SIG-M5 treated with dmso at 0.1 percent for 504 hours (cell line): Measurements from ENCODE around the gene TNRC6C.

Experiments used
- DNase-seq: peaks from one replicate; lab custom pipeline; 2025; ENCODE audit not compliant: unreplicated experiment; lab: John Stamatoyannopoulos, UW

The TNRC6C gene

GRCh38 chr17:77957857-77958715, at the start of gene TNRC6C:
TSS of gene TNRC6C (plus strand) at chr17:77958703. CDS start at chr17:78004207, 45,504 bp downstream.
- peak; percentile 99 for DNase-seq

DNA sequence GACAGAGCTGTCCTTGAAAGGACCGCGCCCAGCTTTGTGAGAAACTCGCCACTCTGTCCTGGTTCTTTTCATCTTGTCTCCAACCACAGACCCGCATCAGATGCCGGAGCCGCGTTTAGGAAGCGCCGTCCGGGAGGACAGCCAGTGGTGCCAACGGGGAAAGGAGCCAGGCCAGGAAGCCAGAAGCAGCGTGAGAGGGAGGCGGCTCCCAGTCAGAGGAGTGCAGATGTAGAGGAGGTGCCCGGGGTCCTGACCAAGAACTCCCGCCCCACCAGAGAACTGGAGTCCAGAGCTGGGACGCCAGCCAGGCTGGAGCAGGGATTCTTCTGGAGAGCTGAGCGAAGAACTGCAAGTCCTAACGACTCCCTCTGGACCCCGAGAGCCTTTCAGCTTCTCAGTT, 49.3 kb upstream of the TNRC6C start:
- DNase-seq = no peak

DNA sequence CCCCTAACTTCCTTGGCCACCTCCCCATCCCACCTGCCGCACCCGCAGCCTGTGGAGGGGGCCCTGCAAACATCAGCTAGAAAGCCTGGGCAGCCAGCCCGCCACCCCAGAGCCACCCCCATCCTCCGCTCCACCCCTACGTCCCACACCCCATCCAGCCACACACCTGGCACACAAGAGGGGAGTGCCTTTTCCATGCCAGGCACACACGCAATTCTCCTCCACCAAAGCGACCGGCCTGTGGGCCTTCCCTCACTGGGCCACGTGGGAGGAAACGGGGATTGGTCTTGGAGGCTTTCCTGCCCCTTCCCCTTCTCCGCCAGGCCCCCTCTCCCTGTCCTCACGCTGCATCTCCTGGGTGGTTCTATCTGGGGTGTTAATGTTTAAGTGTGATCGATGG, 48.7 kb upstream of the TNRC6C start:
- DNase-seq = no peak

DNA sequence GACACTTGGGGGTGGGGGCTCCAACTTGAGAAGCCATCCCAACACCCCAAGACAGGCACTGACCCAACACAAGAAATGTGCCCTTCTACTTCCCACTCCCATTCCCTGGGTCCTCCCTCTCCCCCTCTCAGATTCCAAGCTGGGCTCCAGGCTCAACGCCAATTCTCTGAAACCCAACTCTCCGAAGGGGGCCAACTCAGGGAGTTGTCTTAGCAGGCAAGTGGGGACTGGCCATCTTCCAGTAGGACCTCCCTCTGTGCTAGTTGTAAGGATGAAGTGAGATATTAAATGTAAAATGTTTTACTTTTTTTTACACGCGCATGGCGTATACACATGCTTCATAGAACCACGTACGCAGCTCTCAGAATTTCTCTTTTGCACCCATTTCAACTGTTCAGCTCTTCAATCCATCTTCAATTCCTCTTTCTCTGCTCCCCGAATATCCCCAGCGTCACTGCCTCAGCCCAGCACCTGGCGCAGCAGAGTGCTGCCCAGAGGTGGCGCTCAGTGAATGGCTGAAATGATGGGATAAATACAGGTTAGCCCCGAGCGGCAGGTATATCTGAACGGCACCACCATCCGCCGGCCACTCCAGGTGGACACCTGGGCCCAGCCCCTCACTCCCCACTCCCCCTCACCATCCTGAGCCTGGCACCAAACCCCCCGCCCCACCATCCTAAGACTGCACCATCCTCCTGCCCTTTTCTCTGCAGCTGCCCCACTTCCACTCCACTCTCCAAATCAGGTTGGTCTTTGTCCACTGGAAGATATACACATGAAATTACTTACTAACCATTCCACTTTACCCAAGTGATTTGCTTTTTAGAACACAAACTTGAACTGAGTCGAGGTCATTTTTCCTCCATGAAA, 43.9 kb upstream of the TNRC6C start:
- DNase-seq = no peak

DNA sequence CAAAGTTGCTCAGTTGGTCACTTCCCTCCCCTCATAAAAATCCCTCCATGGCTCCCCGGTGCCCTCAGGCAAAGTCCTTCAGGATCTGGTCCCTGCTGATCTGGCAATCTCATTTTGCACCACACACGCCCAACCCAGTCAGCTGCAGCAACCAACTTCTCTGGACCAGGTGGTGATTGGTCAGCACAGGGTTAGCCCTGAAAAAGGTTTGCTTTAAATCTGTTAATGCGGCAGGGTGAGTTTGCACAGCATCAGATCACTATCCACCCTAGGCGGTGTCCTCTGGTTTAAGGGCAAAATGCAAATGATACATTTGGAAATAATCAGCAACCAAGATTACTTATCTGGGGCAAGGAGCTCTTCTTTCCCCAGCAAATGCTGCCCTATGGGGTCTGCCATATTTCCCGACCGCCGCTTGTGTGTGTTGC, 42.9 kb upstream of the TNRC6C start:
- no peak for DNase-seq

- DNase-seq = no peak
Measured at GRCh38 chr17:77916264-77916663, 42.2 kb upstream of the TNRC6C start.

DNA sequence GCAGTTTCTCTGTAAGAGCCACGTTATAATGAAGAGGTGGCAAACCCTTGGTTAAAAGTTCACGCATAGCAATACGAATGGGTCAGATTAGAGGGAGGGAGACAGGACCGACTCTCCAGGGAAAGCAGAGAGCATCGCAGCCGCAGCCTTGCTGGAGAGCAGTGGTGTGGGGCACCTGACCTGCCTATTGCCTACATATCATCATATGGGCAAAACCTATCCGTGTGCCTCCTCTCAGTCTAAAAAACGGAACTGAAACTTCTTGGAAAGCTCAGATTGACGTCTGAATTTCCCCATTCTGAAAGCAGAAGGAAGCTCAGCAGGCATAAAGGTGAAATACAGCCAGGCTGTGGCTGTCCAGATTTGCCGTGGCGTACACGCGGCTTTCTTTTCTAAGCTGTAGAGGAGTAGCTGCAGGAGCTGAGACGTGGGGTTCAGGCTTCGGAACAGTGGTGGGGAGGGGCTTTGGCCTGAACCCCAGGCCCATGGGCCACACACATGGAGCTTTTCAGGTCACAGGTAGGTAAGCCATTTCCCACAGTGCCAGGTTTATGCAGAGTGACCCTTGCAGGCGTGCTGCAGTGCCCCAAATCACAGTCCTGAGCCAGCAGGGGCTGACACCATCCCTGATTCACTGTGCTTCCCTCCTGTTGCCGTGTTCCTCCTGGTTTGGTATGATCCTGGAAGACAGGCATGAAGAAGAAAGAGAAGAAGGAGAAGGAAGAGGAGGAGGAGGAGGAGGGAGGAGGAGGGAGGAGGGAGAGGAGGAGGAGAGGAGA, 41.6 kb upstream of the TNRC6C start:
- peak; percentile 78 for DNase-seq

DNA sequence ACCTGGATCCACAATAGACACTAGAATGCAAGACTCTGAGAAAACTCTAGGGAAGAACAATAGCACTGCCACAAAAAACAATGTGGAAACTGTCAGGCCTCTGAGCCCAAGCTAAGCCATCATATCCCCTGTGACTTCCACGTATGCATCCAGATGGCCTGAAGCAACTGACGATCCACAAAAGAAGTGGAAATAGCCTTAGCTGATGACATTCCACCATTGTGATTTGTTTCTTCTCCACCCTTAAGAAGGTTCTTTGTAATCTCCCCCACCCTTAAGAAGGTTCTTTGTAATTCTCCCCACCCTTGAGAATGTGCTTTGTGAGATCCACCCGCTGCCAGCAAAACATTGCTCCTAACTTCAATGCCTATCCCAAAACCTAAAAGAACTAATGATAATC, 39.2 kb upstream of the TNRC6C start:
- DNase-seq = no peak

DNA sequence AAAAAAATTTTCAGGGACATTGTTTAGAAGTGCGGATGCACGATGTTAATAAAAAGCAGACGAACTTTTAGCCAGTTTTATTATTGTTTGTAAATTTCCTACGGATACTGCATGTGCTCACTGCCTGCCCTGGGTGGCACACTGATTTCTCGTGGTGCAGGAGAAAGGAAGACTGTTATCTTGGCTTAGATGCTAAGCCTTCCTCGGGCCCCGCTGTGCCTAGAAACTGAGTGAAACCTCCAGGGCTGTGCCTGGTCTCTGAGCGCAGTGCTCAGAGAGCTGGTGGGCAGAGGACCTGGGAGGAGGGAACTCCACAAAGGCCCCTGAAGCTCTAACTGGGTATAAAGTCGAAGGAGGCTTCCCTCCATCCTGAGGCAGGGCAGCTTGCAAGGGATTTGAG, 35.4 kb upstream of the TNRC6C start:
- DNase-seq = no peak

GRCh38 chr17:77923776-77924513, 34.6 kb upstream of the TNRC6C start:
- no peak for DNase-seq

GRCh38 chr17:77924757-77925336, 33.7 kb upstream of the TNRC6C start:
- no peak for DNase-seq

DNA sequence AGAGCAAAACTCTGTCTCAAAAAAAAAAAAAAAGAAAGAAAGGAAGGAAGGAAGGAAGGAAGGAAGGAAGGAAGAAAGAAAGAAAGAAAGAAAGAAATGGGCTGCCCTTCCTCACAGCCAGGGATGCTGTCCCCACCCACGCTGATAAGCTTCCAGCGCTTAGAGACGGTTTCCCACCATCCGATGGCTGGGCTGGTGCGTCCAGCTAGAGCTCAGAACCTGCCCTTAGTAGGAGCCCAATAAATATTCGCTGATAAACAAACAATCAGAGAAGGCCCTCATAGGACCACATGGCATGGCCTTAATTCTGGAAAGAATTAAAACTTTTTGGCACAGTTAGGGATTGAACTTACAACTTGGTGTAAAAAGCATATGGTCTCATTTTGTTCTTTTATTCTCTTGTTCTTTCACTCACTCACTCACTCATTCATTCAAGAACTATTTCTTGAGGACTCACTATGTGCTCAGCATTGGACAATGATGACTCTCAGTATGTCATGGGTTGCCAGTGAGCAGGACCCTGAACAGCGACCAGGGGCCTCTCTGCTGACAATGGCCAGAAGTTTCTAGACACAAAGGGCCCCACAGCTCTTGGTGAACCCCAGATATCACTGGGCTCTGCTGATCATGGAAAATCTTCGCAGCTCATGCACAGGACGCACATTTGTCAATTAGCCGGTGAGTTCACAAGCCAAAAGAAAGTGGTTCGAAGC, 32.5 kb upstream of the TNRC6C start:
- no peak for DNase-seq

DNA sequence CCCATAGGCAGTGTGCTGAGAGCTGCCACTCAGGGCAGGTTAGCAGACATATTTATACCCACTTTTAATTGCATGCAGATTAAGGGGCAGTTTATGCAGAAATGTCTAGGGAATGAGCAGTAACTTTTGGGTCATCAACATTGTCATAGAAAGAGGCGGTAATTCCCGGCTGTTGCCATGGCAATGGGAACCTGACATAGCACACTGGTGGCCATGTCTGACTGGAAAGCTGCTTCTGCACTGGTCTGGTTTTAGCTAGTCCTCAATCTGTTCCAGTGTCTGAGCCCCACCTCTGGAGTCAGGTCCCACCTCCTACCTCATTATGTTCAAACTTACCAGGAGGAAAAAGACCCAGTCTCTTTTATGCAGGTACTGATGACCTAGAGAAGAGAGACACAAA, 31.5 kb upstream of the TNRC6C start:
- no peak for DNase-seq

DNA sequence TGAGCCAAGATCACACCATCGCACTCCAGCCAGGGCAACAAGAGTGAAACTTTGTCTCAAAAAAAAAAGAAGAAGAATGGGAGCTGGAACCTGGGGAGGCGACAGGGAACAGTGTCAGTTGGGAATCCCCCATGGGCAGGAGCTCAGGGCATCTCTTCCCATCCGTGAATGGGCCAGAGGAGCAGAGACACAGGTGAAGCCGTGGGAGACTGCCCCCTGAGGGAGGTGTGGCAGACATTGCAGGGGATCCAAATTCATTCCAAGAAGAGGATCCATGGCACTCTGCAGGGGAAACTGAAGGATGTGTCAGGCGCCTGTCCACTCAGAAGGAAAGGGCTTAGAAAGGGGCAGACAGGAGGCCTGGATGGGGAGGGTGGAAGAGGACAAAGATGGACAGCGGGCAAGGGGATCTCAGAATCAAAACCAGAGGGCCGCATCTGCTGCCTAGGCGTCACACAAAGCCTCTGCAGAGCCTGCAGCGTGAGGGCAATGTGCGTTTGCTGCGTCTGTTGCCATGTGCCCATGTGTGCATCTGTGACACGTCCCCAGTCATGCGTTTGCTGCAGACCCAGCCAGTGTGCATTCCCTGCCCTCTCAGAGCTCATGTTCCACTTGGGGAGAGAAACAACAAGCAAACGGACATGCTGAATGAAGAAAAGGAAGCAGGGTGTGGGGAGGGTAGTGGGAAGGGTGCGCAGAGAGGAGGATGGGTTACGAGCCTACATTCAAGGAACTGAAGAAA, 30.6 kb upstream of the TNRC6C start:
- DNase-seq = no peak

- no peak for DNase-seq
Measured at GRCh38 chr17:77928519-77929179, 29.9 kb upstream of the TNRC6C start.

GRCh38 chr17:77929180-77929564, 29.3 kb upstream of the TNRC6C start:
- no peak for DNase-seq

GRCh38 chr17:77929871-77930436, 28.5 kb upstream of the TNRC6C start:
- no peak for DNase-seq
